ENCODE data around the gene TRAF6.

Gene TRAF6

DNA sequence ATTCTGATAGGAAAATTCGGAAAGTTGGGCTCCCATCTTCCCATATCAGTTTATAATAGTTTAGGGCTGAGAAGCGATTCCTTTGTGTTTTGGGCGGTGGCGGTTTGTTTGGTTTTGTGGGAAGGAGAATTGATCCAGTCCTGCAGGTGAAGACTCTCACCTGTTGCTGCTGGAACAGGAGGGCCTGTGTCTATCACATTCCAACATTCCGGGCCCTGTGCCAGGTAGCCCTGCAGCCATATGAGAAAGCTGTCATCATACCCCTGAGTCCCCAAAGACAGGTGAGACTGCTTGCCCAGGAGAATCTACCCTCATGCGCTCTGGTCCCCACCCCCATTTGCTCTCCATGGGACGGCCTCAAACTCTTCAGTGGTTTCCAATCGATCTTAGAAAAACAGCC lies 62.1 kb downstream of the TRAF6 start:
- Histone ChIP-seq H3K4me2 (ENCODE audit: low read length) (no peak overlapping the region), H3K36me3 (ENCODE audit: control insufficient read depth, insufficient read depth, low read length) (no peaks in the 10 kb centered on the region), H3K9me3 (ENCODE audit: control insufficient read depth, low read length) (no peaks in the 10 kb centered on the region), H3K27me3 (ENCODE audit: control insufficient read depth, insufficient read depth, low read length) (no peaks in the 10 kb centered on the region), H3K9ac (no peak overlapping the region), H3K27ac (no peak overlapping the region), H2AFZ (no peak overlapping the region), H3K4me3 (ENCODE audit: low read depth, low read length) (no peak overlapping the region), H3K4me1 (no peaks in the 10 kb centered on the region), H3K79me2 (no peaks in the 10 kb centered on the region)
- TF ChIP-seq, protein P1, sequence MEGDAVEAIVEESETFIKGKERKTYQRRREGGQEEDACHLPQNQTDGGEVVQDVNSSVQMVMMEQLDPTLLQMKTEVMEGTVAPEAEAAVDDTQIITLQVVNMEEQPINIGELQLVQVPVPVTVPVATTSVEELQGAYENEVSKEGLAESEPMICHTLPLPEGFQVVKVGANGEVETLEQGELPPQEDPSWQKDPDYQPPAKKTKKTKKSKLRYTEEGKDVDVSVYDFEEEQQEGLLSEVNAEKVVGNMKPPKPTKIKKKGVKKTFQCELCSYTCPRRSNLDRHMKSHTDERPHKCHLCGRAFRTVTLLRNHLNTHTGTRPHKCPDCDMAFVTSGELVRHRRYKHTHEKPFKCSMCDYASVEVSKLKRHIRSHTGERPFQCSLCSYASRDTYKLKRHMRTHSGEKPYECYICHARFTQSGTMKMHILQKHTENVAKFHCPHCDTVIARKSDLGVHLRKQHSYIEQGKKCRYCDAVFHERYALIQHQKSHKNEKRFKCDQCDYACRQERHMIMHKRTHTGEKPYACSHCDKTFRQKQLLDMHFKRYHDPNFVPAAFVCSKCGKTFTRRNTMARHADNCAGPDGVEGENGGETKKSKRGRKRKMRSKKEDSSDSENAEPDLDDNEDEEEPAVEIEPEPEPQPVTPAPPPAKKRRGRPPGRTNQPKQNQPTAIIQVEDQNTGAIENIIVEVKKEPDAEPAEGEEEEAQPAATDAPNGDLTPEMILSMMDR (IDR thresholded peaks at IDR 0.05) = no peak

DNA sequence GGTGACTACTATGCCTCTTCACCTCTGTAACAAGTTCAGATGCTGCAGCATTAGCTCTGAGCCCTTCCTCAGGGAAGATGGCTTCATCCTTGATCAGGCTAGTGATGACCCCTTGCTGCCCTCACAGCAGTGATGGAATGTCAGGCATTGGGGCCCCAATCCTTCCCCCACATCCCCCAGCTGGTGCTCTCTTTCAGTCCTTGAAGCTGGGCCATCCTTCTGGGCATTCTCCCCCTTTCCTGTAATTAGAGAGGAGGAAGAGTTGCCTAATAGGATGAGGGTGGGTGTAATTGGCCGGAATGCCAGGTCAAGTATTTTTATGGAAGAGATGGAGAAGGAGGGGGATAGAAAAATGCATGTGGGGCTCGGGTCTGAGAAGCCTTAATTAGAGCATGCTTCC lies 62.6 kb downstream of the TRAF6 start:
- TF ChIP-seq, protein P1 (IDR thresholded peaks at IDR 0.05) = no peak
- Histone ChIP-seq H3K27me3 (ENCODE audit: control insufficient read depth, insufficient read depth, low read length) (no peaks in the 10 kb centered on the region), H3K9me3 (ENCODE audit: control insufficient read depth, low read length) (no peaks in the 10 kb centered on the region), H3K27ac (no peak overlapping the region), H3K79me2 (no peaks in the 10 kb centered on the region), H2AFZ (no peak overlapping the region), H3K36me3 (ENCODE audit: control insufficient read depth, insufficient read depth, low read length) (no peaks in the 10 kb centered on the region), H3K4me2 (ENCODE audit: low read length) (no peak overlapping the region), H3K9ac (no peak overlapping the region), H3K4me3 (ENCODE audit: low read depth, low read length) (no peak overlapping the region), H3K4me1 (no peaks in the 10 kb centered on the region)

DNA sequence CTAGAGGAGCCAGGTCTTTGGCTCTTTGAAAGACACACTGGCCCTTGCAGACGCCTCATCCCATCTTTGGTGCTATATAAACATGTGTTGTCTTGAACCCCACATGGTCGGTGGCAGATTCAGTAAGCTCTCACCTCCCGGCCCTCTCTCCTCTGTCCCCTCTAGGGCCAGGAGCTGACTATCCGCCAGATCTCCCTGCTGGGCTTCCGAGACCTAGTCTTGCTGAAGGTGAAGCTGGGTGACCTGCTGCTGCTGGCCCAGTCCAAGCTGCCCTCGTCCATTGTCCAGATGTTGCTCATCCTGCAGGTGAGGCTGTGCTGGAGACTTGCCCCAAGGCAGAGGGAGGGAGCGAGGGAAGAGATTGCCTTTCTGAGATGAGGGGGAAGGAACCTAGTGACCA lies 63.9 kb downstream of the TRAF6 start:
- Histone ChIP-seq H3K9me3 (ENCODE audit: control insufficient read depth, low read length) (no peaks in the 10 kb centered on the region), H3K4me1 (no peaks in the 10 kb centered on the region), H3K27me3 (ENCODE audit: control insufficient read depth, insufficient read depth, low read length) (no peaks in the 10 kb centered on the region), H3K79me2 (no peaks in the 10 kb centered on the region), H3K27ac (no peak overlapping the region), H3K4me3 (ENCODE audit: low read depth, low read length) (no peak overlapping the region), H3K36me3 (ENCODE audit: control insufficient read depth, insufficient read depth, low read length) (no peaks in the 10 kb centered on the region), H2AFZ (no peak overlapping the region), H3K9ac (no peak overlapping the region), H3K4me2 (ENCODE audit: low read length) (no peak overlapping the region)
- TF ChIP-seq, protein P1 (IDR thresholded peaks at IDR 0.05) = no peak

DNA sequence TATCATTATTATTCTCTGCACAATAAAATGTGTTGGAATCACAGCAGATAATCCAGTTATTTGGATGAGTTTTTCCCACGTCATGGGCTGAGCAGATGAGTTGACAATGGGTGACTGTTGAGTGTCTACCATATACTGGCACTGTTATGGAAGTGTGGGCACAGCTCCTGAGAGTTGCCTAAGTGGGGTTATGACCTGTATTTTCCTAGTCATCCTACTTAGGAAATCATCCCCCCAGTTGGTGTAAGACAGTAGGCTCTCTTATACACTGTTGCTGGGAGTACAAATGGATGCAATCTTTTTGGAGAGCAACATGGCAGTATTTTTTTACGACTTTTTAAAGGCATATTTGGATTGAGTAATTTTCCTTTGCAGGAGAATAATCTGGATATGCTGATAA lies 66.4 kb downstream of the TRAF6 start:
- H3K36me3 ChIP-seq (ENCODE audit: control insufficient read depth, insufficient read depth, low read length) = no peaks in the 10 kb centered on the region
- H3K4me1 ChIP-seq = no peaks in the 10 kb centered on the region
- H3K27ac ChIP-seq = no peak overlapping the region
- no peak overlapping the region for H3K4me2 ChIP-seq (ENCODE audit: low read length)
- no peak overlapping the region for H3K4me3 ChIP-seq (ENCODE audit: low read depth, low read length)
- H2AFZ ChIP-seq = no peak overlapping the region
- H3K9ac ChIP-seq = no peak overlapping the region
- no peaks in the 10 kb centered on the region for H3K9me3 ChIP-seq (ENCODE audit: control insufficient read depth, low read length)
- no peaks in the 10 kb centered on the region for H3K79me2 ChIP-seq
- TF ChIP-seq, protein P1 (IDR thresholded peaks at IDR 0.05) = no peak
- no peaks in the 10 kb centered on the region for H3K27me3 ChIP-seq (ENCODE audit: control insufficient read depth, insufficient read depth, low read length)

GRCh38 chr11:36441610-36442208 lies 68.4 kb downstream of the TRAF6 start:
- Histone ChIP-seq H3K36me3 (ENCODE audit: control insufficient read depth, insufficient read depth, low read length) (no peaks in the 10 kb centered on the region), H3K9me3 (ENCODE audit: control insufficient read depth, low read length) (no peaks in the 10 kb centered on the region), H3K4me3 (ENCODE audit: low read depth, low read length) (no peak overlapping the region), H3K79me2 (no peaks in the 10 kb centered on the region), H3K27ac (no peak overlapping the region), H3K9ac (no peak overlapping the region), H2AFZ (no peak overlapping the region), H3K27me3 (ENCODE audit: control insufficient read depth, insufficient read depth, low read length) (no peaks in the 10 kb centered on the region), H3K4me2 (ENCODE audit: low read length) (no peak overlapping the region), H3K4me1 (no peaks in the 10 kb centered on the region)
- TF ChIP-seq, protein P1 (IDR thresholded peaks at IDR 0.05) = no peak

All from parathyroid adenoma (tissue), 2 donors.